ENCODE results near the gene SNAP47.

Gene SNAP47

GRCh38 chr1:227779021-227779441, 43.8 kb downstream of the SNAP47 start:
- ATAC-seq, result peak; percentile 35
- TF ChIP-seq PPARA (CRISPR knock-in tag; IDR thresholded peaks at IDR 0.05; ENCODE audit: borderline replicate concordance), result no peak
- TF ChIP-seq BACH2 (CRISPR knock-in tag; IDR thresholded peaks at IDR 0.05; ENCODE audit: borderline replicate concordance), result no peak
- no peak for TF ChIP-seq TCF4 (CRISPR knock-in tag; IDR thresholded peaks at IDR 0.05; ENCODE audit: borderline replicate concordance)
- no peak for TF ChIP-seq ESRRG (CRISPR knock-in tag; IDR thresholded peaks at IDR 0.05)
- no peak for TF ChIP-seq ARNTL (CRISPR knock-in tag; IDR thresholded peaks at IDR 0.05; ENCODE audit: borderline replicate concordance, low read depth)
- TF ChIP-seq ZC3H10 (CRISPR knock-in tag; IDR thresholded peaks at IDR 0.05), result no peak
- TF ChIP-seq OSR1 (CRISPR knock-in tag; IDR thresholded peaks at IDR 0.05), result no peak
- no peak for TF ChIP-seq CSRNP3 (CRISPR knock-in tag; IDR thresholded peaks at IDR 0.05)
- TF ChIP-seq POU6F1 (CRISPR knock-in tag; IDR thresholded peaks at IDR 0.05; ENCODE audit: borderline replicate concordance, low read depth), result no peak
- TF ChIP-seq RARB (CRISPR knock-in tag; IDR thresholded peaks at IDR 0.05), result no peak

- no peak for TF ChIP-seq ZNF565 (CRISPR knock-in tag; conservative IDR thresholded peaks at IDR 0.05; ENCODE audit: low read depth)
- no peak for TF ChIP-seq BACH2 (CRISPR knock-in tag; IDR thresholded peaks at IDR 0.05; ENCODE audit: borderline replicate concordance)
- TF ChIP-seq POU6F1 (CRISPR knock-in tag; IDR thresholded peaks at IDR 0.05; ENCODE audit: borderline replicate concordance, low read depth), result no peak
- no peak for TF ChIP-seq ESRRG (CRISPR knock-in tag; IDR thresholded peaks at IDR 0.05)
- TF ChIP-seq ZNF70 (CRISPR knock-in tag; IDR thresholded peaks at IDR 0.05), result no peak
- no peak for TF ChIP-seq ZFP3 (CRISPR knock-in tag; IDR thresholded peaks at IDR 0.05)
- TF ChIP-seq TSHZ2 (CRISPR knock-in tag; IDR thresholded peaks at IDR 0.05), result no peak
- TF ChIP-seq RARB (CRISPR knock-in tag; IDR thresholded peaks at IDR 0.05), result no peak
- TF ChIP-seq PPARA (CRISPR knock-in tag; IDR thresholded peaks at IDR 0.05; ENCODE audit: borderline replicate concordance), result no peak
- no peak for TF ChIP-seq CSRNP3 (CRISPR knock-in tag; IDR thresholded peaks at IDR 0.05)
- TF ChIP-seq GLIS3 (CRISPR knock-in tag; IDR thresholded peaks at IDR 0.05), result no peak
- TF ChIP-seq ZNF8 (CRISPR knock-in tag; IDR thresholded peaks at IDR 0.05), result no peak
- no peak for TF ChIP-seq CREB5 (CRISPR knock-in tag; IDR thresholded peaks at IDR 0.05; ENCODE audit: low read depth)
- TF ChIP-seq SNAI2 (CRISPR knock-in tag; IDR thresholded peaks at IDR 0.05), result no peak
- no peak for TF ChIP-seq ARNTL (CRISPR knock-in tag; IDR thresholded peaks at IDR 0.05; ENCODE audit: borderline replicate concordance, low read depth)
- TF ChIP-seq CSDC2 (CRISPR knock-in tag; IDR thresholded peaks at IDR 0.05), result no peak
- no peak for TF ChIP-seq ZC3H10 (CRISPR knock-in tag; IDR thresholded peaks at IDR 0.05)
- TF ChIP-seq OSR1 (CRISPR knock-in tag; IDR thresholded peaks at IDR 0.05), result no peak
- TF ChIP-seq PATZ1 (CRISPR knock-in tag; IDR thresholded peaks at IDR 0.05; ENCODE audit: borderline replicate concordance), result no peak
- no peak for TF ChIP-seq ISL1 (CRISPR knock-in tag; IDR thresholded peaks at IDR 0.05)
- no peak for ATAC-seq
Measured at GRCh38 chr1:227779685-227780084, 44.5 kb downstream of the SNAP47 start.

All from SK-N-SH treated with all-trans-retinoic acid at 6 μM for 48 hours (cell line).